Endometrium (tissue), 2 donors: ENCODE results near the gene ATP11A.

Experiments
- FAIRE-seq: peaks from 2 replicates; lab custom pipeline; 2012; peaks lifted over from hg19 to GRCh38; lab: Jason Lieb, UNC
- donor health status: control.
- donor health status: control.

ATP11A gene

GRCh38 chr13:112689303-112690245 lies at the start of gene ATP11A:
Gene ATP11A, plus strand, starts transcription at chr13:112690038. Its CDS starts 379 bp downstream, at chr13:112690417.
- FAIRE-seq, result no peak

GRCh38 chr13:112641456-112642089 lies 48.3 kb upstream of the ATP11A start:
- no peak for FAIRE-seq

- FAIRE-seq, result no peak
Observed at GRCh38 chr13:112642090-112642460, 47.8 kb upstream of the ATP11A start.

- FAIRE-seq, result no peak
Observed at GRCh38 chr13:112643759-112644459, 45.9 kb upstream of the ATP11A start.

GRCh38 chr13:112645327-112645914 lies 44.4 kb upstream of the ATP11A start:
- no peak for FAIRE-seq

GRCh38 chr13:112647256-112647655 lies 42.6 kb upstream of the ATP11A start:
- FAIRE-seq, result no peak

- no peak for FAIRE-seq
Observed at GRCh38 chr13:112648101-112648500, 41.7 kb upstream of the ATP11A start.

- FAIRE-seq, result no peak
Observed at GRCh38 chr13:112648966-112649690, 40.7 kb upstream of the ATP11A start.

GRCh38 chr13:112651311-112651710 lies 38.5 kb upstream of the ATP11A start:
- FAIRE-seq, result no peak

GRCh38 chr13:112651750-112652511 lies 37.9 kb upstream of the ATP11A start:
- peak; percentile 92 for FAIRE-seq

GRCh38 chr13:112652512-112653070 lies 37.2 kb upstream of the ATP11A start:
- FAIRE-seq, result no peak

- FAIRE-seq, result no peak
Observed at GRCh38 chr13:112653071-112653470, 36.8 kb upstream of the ATP11A start.

- FAIRE-seq, result no peak
Observed at GRCh38 chr13:112655913-112656312, 33.9 kb upstream of the ATP11A start.

- FAIRE-seq, result no peak
Observed at GRCh38 chr13:112657850-112658445, 31.9 kb upstream of the ATP11A start.

- FAIRE-seq, result no peak
Observed at GRCh38 chr13:112658808-112659207, 31.0 kb upstream of the ATP11A start.

- no peak for FAIRE-seq
Observed at GRCh38 chr13:112661291-112661690, 28.5 kb upstream of the ATP11A start.

GRCh38 chr13:112664501-112665203 lies 25.2 kb upstream of the ATP11A start:
- FAIRE-seq, result no peak

GRCh38 chr13:112668924-112669323 lies 20.9 kb upstream of the ATP11A start:
- FAIRE-seq, result no peak

- FAIRE-seq, result no peak
Observed at GRCh38 chr13:112669881-112670499, 19.8 kb upstream of the ATP11A start.
